ENCODE measurements around the gene CYP2C18. TPM values are rescaled to one million over a fixed set of nuclear protein-coding genes. Genes with fewer than 3 reads are reported as not detected.

Gene CYP2C18
- total RNA-seq, 4 donors from 2014 or later, result 0.23 to 0.33 TPM; not detected in 2

- Histone ChIP-seq H3K9me3 (no peaks in the 10 kb centered on the region), H3K27ac (no peak overlapping the region), H3K4me3 (no peak overlapping the region), H3K36me3 (no peaks in the 10 kb centered on the region), H3K4me1 (no peaks in the 10 kb centered on the region), H3K27me3 (no peaks in the 10 kb centered on the region)
- TF ChIP-seq POLR2A (IDR thresholded peaks at IDR 0.05), result no peak
- TF ChIP-seq CTCF (IDR thresholded peaks at IDR 0.05 in 4 of 5, conservative IDR thresholded peaks at IDR 0.05 in 1 of 5), result no peak
- in situ Hi-C loops (cut with MboI; ENCODE audit: low sequenced_read_pairs in 4 of 4) (no loop called here), intact Hi-C loops (cut with DNase I; ENCODE audit: low total_unique reads) (no loop called here)
- DNase-seq, result no peak
- ATAC-seq, result no peak
These were observed 51.7 kb downstream of the CYP2C18 start for GRCh38 chr10:94735197-94735596.

GRCh38 chr10:94738588-94738987, 55.1 kb downstream of the CYP2C18 start:
- H3K4me3 ChIP-seq, result no peak overlapping the region
- ATAC-seq (no peak), DNase-seq (no peak)
- intact Hi-C loops (cut with DNase I; ENCODE audit: low total_unique reads) (no loop called here), in situ Hi-C loops (cut with MboI; ENCODE audit: low sequenced_read_pairs in 4 of 4) (no loop called here)
- H3K27me3 ChIP-seq, result no peaks in the 10 kb centered on the region
- H3K9me3 ChIP-seq, result no peaks in the 10 kb centered on the region
- H3K4me1 ChIP-seq, result no peaks in the 10 kb centered on the region
- H3K27ac ChIP-seq, result no peak overlapping the region
- H3K36me3 ChIP-seq, result no peaks in the 10 kb centered on the region
- no peak for TF ChIP-seq CTCF (IDR thresholded peaks at IDR 0.05 in 4 of 5, conservative IDR thresholded peaks at IDR 0.05 in 1 of 5)
- no peak for TF ChIP-seq POLR2A (IDR thresholded peaks at IDR 0.05)

GRCh38 chr10:94747137-94747536, 63.6 kb downstream of the CYP2C18 start:
- Histone ChIP-seq H3K36me3 (no peaks in the 10 kb centered on the region), H3K4me1 (no peaks in the 10 kb centered on the region), H3K27ac (no peak overlapping the region), H3K27me3 (no peaks in the 10 kb centered on the region), H3K9me3 (no peaks in the 10 kb centered on the region), H3K4me3 (no peak overlapping the region)
- intact Hi-C loops (cut with DNase I; ENCODE audit: low total_unique reads) (no loop called here), in situ Hi-C loops (cut with MboI; ENCODE audit: low sequenced_read_pairs in 4 of 4) (no loop called here)
- TF ChIP-seq POLR2A (IDR thresholded peaks at IDR 0.05) (no peak), CTCF (IDR thresholded peaks at IDR 0.05 in 4 of 5, conservative IDR thresholded peaks at IDR 0.05 in 1 of 5) (no peak)
- DNase-seq, result no peak
- ATAC-seq, result no peak

- in situ Hi-C loops (cut with MboI; ENCODE audit: low sequenced_read_pairs in 4 of 4) (no loop called here), intact Hi-C loops (cut with DNase I; ENCODE audit: low total_unique reads) (no loop called here)
- no peak for ATAC-seq
These were observed 64.3 kb downstream of the CYP2C18 start for GRCh38 chr10:94747838-94748237.

More at GRCh38 chr10:94747838-94748237, 64.3 kb downstream of the CYP2C18 start:
- Histone ChIP-seq H3K4me1 (no peaks in the 10 kb centered on the region), H3K36me3 (no peaks in the 10 kb centered on the region), H3K4me3 (no peak overlapping the region), H3K27me3 (no peaks in the 10 kb centered on the region), H3K9me3 (no peaks in the 10 kb centered on the region), H3K27ac (no peak overlapping the region)
- no peak for DNase-seq
- no peak for TF ChIP-seq CTCF (IDR thresholded peaks at IDR 0.05 in 4 of 5, conservative IDR thresholded peaks at IDR 0.05 in 1 of 5)
- TF ChIP-seq POLR2A (IDR thresholded peaks at IDR 0.05), result no peak

Data from gastrocnemius medialis (tissue), 4 donors.